ENCODE results near the gene CCDC136.

GRCh38 chr7:128801003-128801402 is 9.2 kb downstream of the CCDC136 start:
- TF ChIP-seq CTCF (optimal IDR thresholded peaks at IDR 0.05 in 1 of 3, IDR thresholded peaks at IDR 0.05 in 1 of 3, conservative IDR thresholded peaks at IDR 0.05 in 1 of 3; ENCODE audit: extremely low read depth in 1 of 3, insufficient read depth in 2 of 3, low read length in 3 of 3) = no peak
- no peak for TF ChIP-seq EZH2 (IDR thresholded peaks at IDR 0.05; ENCODE audit: low read length)

Measured in keratinocyte (primary cell).